Esophagus mucosa (tissue), 1 donor: ENCODE measurements around the gene NCKAP5L. TPM values are rescaled to one million over a fixed set of nuclear protein-coding genes. Genes with fewer than 3 reads are reported as not detected.
A peak's percentile ranks its signal among the peaks of the same experiment; 100 is the strongest.
"Not testable (repeated sequence)": the region's sequence is repeated elsewhere in the genome, so short reads cannot be mapped to it uniquely, and the experiment has no call there.

Source experiments
- ATAC-seq: fragments of 200-7000 bp; cut with Tn5 transposase; one replicate; pipeline ENCODE4 v1.9.1; 2020
- total RNA-seq: library from RNA; stranded (reverse); gene quantifications from one replicate; pipeline ENCODE4 v1.2.4, GENCODE V29; 2023
- donor health status: DM: yes; HTN: yes; CAD: no.

The NCKAP5L gene
- total RNA-seq: 3.9 TPM

- peak; percentile 96 for ATAC-seq
Measured at GRCh38 chr12:49828133-49829091, at the start of gene NCKAP5L. NCKAP5L (minus strand) TSS chr12:49828413; CDS start chr12:49804044, 24,369 bp downstream.

GRCh38 chr12:49877066-49877465 lies 48.9 kb upstream of the NCKAP5L start:
- peak; percentile 5 for ATAC-seq

GRCh38 chr12:49876070-49876469 lies 47.9 kb upstream of the NCKAP5L start:
- no peak for ATAC-seq

GRCh38 chr12:49875115-49875720 lies 47.0 kb upstream of the NCKAP5L start:
- ATAC-seq: no peak

GRCh38 chr12:49874142-49874897 lies 46.1 kb upstream of the NCKAP5L start:
- ATAC-seq: no peak

- ATAC-seq: no peak
Measured at GRCh38 chr12:49873361-49873934, 45.2 kb upstream of the NCKAP5L start.

GRCh38 chr12:49872781-49873181 lies 44.6 kb upstream of the NCKAP5L start:
- ATAC-seq: no peak

GRCh38 chr12:49872381-49872780 lies 44.2 kb upstream of the NCKAP5L start:
- ATAC-seq: no peak

GRCh38 chr12:49871811-49872251 lies 43.6 kb upstream of the NCKAP5L start:
- not testable (repeated sequence) for ATAC-seq

- ATAC-seq: no peak
Measured at GRCh38 chr12:49871263-49871561, 43.0 kb upstream of the NCKAP5L start.

- ATAC-seq: no peak
Measured at GRCh38 chr12:49870501-49871262, 42.5 kb upstream of the NCKAP5L start.

GRCh38 chr12:49869816-49870500 lies 41.7 kb upstream of the NCKAP5L start:
- ATAC-seq: no peak

GRCh38 chr12:49868952-49869815 lies 41.0 kb upstream of the NCKAP5L start:
- peak; percentile 3 for ATAC-seq

- ATAC-seq: no peak
Measured at GRCh38 chr12:49868449-49868848, 40.2 kb upstream of the NCKAP5L start.

GRCh38 chr12:49867570-49868341 lies 39.5 kb upstream of the NCKAP5L start:
- ATAC-seq: peak; percentile 72

- peak; percentile 78 for ATAC-seq
Measured at GRCh38 chr12:49866859-49867569, 38.8 kb upstream of the NCKAP5L start.

- no peak for ATAC-seq
Measured at GRCh38 chr12:49865782-49866135, 37.5 kb upstream of the NCKAP5L start.

- ATAC-seq: no peak
Measured at GRCh38 chr12:49865109-49865781, 37.0 kb upstream of the NCKAP5L start.

GRCh38 chr12:49864798-49865090 lies 36.5 kb upstream of the NCKAP5L start:
- ATAC-seq: no peak
